Measurements from ENCODE around the gene APOL5.
"Not testable (repeated sequence)": the region's sequence is repeated elsewhere in the genome, so short reads cannot be mapped to it uniquely, and the experiment has no call there.

APOL5 gene

DNA sequence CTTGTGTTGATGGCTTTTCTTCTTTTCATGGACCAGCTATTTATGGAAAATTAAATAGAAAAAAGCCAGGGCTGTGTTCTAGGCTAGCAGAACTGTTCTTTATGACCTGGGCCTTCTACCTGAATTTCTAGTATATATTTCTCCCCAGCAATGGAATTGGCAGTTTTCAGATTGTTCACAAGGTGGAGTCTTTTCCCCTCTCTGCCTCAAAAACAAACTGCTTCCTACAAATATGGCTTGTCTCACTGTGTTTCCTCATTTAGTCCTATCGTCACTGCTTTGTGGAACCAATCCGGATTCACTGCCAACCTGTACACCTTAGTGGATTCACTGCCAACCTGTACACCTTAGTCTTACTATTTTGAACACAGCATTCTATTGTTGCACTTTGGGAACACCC, 5.0 kb upstream of the APOL5 start:
- no peak for DNase-seq

- DNase-seq: no peak
These were observed 1.7 kb downstream of the APOL5 start for GRCh38 chr22:35719212-35719875.

DNA sequence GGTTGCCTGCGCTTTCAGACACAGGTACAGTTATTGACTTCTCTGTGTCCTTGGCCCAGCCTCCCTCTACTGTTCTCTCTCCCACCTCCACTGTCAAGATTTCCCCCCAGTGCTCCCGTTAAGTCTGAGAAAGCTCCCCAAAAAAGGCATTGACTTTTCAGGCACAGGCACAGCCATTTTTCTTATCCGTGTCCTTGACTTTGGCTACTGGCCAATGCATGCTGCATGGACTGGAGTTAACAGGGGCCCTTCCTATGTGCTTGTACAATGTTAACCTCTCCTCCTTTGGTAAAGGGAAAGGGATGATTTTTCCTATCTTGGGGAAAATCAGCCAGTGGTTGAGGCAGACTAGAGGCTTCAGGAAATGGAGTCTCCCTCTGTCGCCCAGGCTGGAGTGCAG, 4.3 kb downstream of the APOL5 start:
- DNase-seq: no peak

DNA sequence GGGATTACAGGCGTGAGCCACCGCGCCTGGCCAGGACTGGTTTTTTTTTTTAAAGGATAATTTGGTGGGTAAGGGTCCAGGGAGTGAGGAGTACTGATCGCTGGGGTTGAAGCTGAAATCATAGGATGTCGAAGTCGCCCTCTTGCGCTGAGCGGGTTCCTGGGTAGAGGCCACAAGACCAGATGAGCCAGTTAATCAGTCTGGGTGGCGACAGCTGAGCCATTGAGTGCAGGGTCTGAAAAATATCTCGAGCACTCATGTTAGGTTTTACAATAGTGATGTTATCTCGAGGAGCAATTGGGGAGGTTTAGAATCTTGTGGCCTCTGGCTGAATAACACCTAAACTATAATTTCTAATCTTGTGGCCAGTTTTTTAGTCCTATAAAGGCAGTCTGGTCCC, 7.8 kb downstream of the APOL5 start:
- no peak for DNase-seq

GRCh38 chr22:35726398-35726797, 8.7 kb downstream of the APOL5 start:
- no peak for DNase-seq

GRCh38 chr22:35726933-35727332, 9.3 kb downstream of the APOL5 start:
- DNase-seq: no peak

- DNase-seq: no peak
These were observed 9.8 kb downstream of the APOL5 start for GRCh38 chr22:35727436-35727835.

DNA sequence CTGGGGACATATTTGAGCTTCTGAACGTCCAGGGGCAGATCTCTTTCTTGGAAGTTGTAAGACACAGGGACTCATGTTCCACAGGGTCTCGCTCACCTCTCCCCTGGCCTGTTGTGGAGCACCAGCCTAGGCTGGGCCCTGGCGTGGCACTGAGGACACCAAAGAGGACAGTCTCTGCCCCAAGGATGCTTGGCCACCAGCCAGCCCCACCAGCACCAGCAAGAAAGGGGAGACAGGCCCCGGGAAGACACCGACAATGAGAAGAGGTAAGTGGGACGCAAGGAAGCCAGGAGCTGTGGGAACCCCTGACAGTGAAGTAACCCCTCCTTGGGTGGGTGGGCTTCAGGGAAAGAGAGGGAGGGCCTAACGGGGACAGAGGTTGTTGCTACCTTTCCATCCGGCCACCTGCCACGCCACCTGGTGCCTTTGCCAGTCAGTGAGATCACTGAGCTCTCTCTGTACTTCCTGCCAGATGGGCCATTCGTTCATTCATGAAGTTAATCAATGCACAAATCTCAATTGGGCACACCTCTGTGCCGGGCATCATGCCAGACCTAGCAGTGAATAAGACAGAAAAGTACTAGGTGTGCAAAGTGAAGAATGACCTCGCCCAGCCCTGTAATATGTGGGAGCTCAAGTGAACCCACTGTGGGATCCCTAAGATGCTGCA, 11.1 kb downstream of the APOL5 start:
- DNase-seq: peak; percentile 44

DNA sequence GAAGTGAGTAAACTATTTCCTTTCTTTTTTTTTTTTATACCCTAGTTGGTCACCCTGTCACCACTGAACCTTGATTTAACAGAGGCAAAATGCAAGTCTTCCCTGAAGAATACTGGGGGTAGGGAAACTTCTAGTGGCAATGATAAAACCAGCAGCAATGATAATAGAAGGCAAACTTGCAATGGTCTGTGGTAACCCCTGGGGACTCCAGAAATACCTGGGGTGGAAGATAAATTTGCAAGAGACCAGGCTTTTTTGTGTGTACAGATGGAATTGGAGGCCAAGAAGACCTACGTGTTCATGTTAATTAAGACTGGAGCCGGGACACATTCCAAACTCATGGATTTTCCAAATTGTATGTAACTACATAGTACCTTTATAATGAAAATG, 11.6 kb downstream of the APOL5 start:
- DNase-seq: no peak

DNA sequence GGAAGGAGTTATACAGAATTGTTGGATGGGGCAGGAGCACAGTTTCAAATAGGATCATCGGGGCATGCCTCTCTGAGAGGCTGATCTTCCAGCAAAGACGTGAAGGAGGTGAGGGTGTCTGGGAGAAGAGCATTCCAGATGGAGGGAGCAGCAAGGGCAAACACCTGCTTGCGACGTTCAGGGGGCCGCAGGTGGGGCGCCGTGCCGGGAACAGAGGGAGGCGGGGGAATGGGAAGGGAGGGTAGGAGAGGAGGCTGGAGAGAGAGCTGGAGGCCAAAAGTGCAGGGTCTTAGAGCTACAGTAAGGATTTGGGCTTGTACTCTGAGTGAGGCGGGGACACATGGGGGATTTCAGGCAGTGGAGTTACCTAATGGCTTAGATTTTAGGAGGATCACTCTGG, 13.6 kb downstream of the APOL5 start:
- DNase-seq: no peak

- no peak for DNase-seq
These were observed 14.4 kb downstream of the APOL5 start for GRCh38 chr22:35732116-35732515.

DNA sequence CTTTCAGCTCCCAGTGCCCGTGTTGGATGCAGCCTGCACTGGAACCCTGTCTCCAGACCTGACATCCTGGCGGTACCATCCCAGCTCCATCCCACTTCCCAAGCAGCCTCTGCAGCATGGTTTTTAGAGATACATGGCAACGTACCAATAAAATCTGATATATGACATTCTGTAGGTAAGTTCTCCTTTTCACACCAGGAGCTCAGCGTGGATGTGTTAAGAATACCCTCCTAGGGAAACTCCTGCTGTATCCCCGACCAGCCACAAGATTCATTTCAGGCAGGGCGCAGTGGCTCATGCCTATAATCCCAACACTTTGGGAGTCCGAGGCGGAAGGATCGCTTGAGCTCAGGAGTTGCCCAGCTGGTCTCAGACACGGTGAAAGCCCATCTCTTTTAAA, 15.4 kb downstream of the APOL5 start:
- no peak for DNase-seq

- DNase-seq: no peak
These were observed 16.3 kb downstream of the APOL5 start for GRCh38 chr22:35733791-35734516.

DNA sequence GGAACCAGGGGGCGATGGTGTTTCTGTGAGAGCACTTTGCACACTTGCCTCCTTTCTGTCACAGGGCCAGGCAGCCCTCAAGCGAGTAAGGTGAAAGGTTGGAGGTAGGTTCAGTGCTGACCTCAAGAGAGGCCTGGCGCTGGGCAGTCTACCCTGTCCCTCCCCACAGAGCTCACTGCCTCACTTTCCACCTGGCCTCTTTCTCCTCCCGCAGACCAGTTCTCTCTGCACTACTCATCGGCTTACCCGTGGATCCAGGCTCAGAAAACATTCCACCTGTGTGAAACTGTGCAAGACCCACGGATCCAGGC, 16.8 kb downstream of the APOL5 start:
- DNase-seq: no peak

GRCh38 chr22:35735542-35735941, 17.9 kb downstream of the APOL5 start:
- no peak for DNase-seq

DNA sequence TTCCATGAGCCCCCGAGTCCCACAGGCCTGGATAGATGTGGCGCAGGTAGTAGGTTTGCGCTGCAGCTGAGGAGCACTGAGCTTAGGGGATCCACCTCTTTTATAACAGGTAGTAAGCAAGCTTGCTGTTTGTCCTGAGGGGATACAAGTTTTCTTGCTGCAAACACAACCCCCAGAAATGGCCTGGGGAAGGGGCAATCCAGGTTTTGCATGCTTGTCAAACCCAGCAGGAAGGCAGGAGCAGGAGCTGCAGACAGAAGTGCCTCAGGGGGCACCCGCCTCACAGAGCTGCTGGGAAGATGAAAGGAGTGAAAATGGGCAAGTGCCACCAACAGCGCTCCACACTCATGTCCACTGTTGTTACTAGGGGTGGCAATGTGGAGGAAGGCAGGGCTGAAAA, 18.5 kb downstream of the APOL5 start:
- DNase-seq: no peak

DNA sequence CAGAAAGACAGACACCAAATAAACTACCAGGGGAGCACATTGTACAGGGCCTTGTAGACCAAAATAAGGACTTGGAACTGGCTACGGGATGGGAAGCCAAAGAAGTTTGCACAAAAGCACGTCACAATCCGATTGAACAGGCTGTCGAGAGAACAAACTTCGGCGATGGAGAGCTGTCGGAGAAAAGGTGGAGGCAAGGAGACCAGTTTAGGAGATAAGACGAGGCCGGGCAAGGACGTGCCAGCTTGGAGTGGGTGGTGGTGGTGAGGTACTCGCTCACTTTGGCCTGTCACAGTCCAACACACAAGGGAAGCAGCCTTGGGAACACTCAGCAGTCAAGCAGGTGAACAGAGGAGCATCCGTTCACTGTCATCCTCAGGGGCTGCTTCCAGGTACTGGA, 19.0 kb downstream of the APOL5 start:
- no peak for DNase-seq

- not testable (repeated sequence) for DNase-seq
These were observed 20.2 kb downstream of the APOL5 start for GRCh38 chr22:35737886-35738285.

DNA sequence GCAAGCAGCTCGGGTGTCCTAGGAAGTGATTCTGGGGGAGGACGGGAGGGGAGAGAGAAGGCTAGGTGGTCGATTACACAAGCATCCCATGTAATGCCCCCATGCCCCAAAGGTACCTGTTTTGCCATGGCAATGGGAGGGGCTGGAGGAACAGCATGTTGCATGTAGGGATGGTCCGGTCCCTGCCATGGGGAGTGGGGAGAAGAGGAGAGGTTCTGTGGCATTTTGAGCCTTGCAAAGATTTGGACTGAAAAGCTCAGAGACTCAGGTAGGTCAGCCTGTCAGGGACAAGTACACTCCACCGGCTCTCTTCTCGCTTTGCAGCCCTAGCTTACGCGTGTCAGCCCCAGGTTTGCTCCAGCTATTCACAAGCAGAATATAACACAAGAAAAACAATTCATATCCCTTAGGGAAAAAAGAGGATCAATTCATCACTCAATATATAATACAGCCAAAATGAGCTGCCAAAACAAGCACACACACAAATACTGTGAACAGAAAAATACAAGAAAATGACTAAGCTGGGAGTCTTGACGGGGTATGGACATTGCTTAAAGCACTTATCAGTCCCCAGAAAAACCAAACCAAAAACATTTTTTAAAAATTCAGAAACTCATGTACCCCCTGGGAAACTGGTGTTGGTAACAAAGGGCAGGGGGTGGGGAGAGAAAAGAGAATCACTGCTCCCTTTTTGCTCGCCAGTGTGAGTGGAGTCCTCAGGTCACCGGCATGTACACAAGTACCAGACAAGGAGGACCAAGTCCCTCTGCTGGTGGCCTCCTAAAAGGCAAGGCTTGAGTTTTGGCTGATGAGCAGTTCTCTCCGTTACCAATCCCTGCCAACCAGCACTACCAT, 21.6 kb downstream of the APOL5 start:
- no peak for DNase-seq

GRCh38 chr22:35739931-35740380, 22.3 kb downstream of the APOL5 start:
- DNase-seq: no peak

GRCh38 chr22:35740616-35741015, 22.9 kb downstream of the APOL5 start:
- DNase-seq: no peak

DNA sequence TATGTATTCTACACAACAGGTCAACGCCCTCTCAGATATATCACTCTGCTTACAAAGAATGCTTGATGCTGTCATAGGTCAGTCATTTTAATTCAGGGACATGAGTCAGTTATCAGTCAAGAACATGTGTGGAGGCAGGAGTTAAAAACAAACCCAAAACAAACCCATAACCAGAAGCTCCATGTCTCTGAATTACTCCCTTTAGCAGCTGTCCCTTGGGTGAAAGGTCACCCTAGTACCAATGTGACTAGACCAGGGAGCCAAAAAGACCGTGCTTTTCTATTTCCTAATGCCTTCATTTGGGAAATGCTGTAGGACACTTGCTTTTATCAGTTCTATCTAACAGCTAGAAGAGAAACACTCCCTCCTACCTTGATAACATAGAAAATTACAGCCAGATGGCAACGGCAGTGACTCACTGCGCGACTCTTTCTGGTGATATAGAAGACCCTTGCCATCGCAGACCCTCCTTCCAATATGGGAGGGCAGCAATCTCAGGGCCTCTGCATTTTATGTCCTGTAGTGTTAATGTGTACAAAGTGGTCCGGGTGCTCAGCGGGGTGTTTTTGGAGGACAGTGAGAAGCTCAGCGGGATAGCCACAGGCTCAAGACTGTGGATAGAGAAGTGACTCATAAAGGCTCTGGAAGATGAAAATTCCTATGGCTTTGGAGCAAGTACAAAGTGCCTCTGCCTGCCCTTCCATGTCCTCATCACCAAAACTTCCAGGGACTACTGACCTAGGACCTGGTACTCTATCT, 24.8 kb downstream of the APOL5 start:
- no peak for DNase-seq
